Neural cell (in vitro differentiated cells): ENCODE data around the gene SLC11A1. TPM values are rescaled to one million over a fixed set of nuclear protein-coding genes. Genes with fewer than 3 reads are reported as not detected.

Experiments used
- H2AFZ ChIP-seq: fragments of 200-600, 300-800 bp; sonication (generic), shearing (Covaris generic); 2 replicates; pipeline ENCODE4 v1.6.0; 2014; ENCODE audit warnings: low read depth, mild to moderate bottlenecking, antibody characterized with exemption, low read length, moderate library complexity
- H3F3A ChIP-seq: fragments of 200-600 bp; shearing (Covaris generic); 2 replicates; pipeline ENCODE4 v1.6.1; 2016; ENCODE audit warnings: mild to moderate bottlenecking, moderate library complexity, mixed read lengths, antibody characterized with exemption, low read length; ENCODE audit not compliant: insufficient read depth, poor library complexity, severe bottlenecking
- H3K27ac ChIP-seq: fragments of 200-600, 300-800 bp; sonication (generic), shearing (Covaris generic); 2 replicates; pipeline ENCODE4 v1.5.1; 2014; ENCODE audit warnings: mild to moderate bottlenecking, low read length, moderate library complexity
- H3K27me3 ChIP-seq: fragments of 300-800, 200-600 bp; sonication (generic), shearing (Covaris generic); 2 replicates; pipeline ENCODE4 v1.6.0; 2014; ENCODE audit warnings: mild to moderate bottlenecking, low read depth, low read length, moderate library complexity; ENCODE audit not compliant: insufficient read depth
- H3K36me3 ChIP-seq: fragments of 300-800, 200-600 bp; sonication (generic), shearing (Covaris generic); 2 replicates; pipeline ENCODE4 v1.5.1; 2014; ENCODE audit warnings: mild to moderate bottlenecking, antibody characterized with exemption, low read length, moderate library complexity; ENCODE audit not compliant: insufficient read depth
- H3K4me2 ChIP-seq: fragments of 300-800, 200-600 bp; sonication (generic), shearing (Covaris generic); 2 replicates; pipeline ENCODE4 v1.6.0; 2014; ENCODE audit warnings: mild to moderate bottlenecking, low read length
- H3K4me3 ChIP-seq: fragments of 300-800, 200-600 bp; sonication (generic), shearing (Covaris generic); 2 replicates; pipeline ENCODE4 v1.5.1; 2014; ENCODE audit warnings: mild to moderate bottlenecking, low read length, moderate library complexity
- H3K79me2 ChIP-seq: fragments of 200-600 bp; shearing (Covaris generic); replicated peaks from 2 replicates; pipeline ENCODE4 v1.6.0; 2014; ENCODE audit warnings: mild to moderate bottlenecking, low read length, moderate library complexity; ENCODE audit not compliant: insufficient read depth
- H3K9ac ChIP-seq: fragments of 300-800, 200-600 bp; sonication (generic), shearing (Covaris generic); 2 replicates; pipeline ENCODE4 v1.6.1; 2016; ENCODE audit warnings: mild to moderate bottlenecking, low read length, mixed read lengths
- H3K9me2 ChIP-seq: fragments of 200-600 bp; shearing (Covaris generic); 2 replicates; pipeline ENCODE4 v1.6.1; 2016; ENCODE audit warnings: mild to moderate bottlenecking, low read length, mixed read lengths; ENCODE audit not compliant: insufficient read depth
- H3K9me3 ChIP-seq: fragments of 200-600, 300-800 bp; sonication (generic), shearing (Covaris generic); 2 replicates; pipeline ENCODE4 v1.6.1; 2016; ENCODE audit warnings: mild to moderate bottlenecking, mixed run types, low read length, moderate library complexity, mixed read lengths
- H4K20me1 ChIP-seq: fragments of 200-600 bp; shearing (Covaris generic); 2 replicates; pipeline ENCODE4 v1.6.1; 2016; ENCODE audit warnings: mild to moderate bottlenecking, mixed run types; ENCODE audit not compliant: insufficient read depth
- EP300 ChIP-seq: fragments of 450-650 bp; conservative IDR thresholded peaks from 2 replicates; pipeline ENCODE4 v1.6.1; 2014; ENCODE audit warnings: antibody characterized with exemption, mild to moderate bottlenecking, moderate library complexity; ENCODE audit not compliant: poor library complexity, severe bottlenecking
- EZH2 ChIP-seq: fragments of 200-600, 300-800 bp; shearing (Covaris generic), sonication (generic); IDR thresholded peaks from 2 replicates; pipeline ENCODE4 v1.6.1; 2014; ENCODE audit warnings: antibody characterized with exemption, low read length, borderline replicate concordance, mild to moderate bottlenecking; ENCODE audit not compliant: insufficient read depth, poor library complexity, severe bottlenecking
- MXI1 ChIP-seq: fragments of 450-650 bp; conservative IDR thresholded peaks from 2 replicates; pipeline ENCODE4 v1.6.1; 2014; ENCODE audit warnings: antibody characterized with exemption, mild to moderate bottlenecking; ENCODE audit not compliant: poor library complexity, severe bottlenecking
- POLR2AphosphoS5 ChIP-seq: IDR thresholded peaks from 2 replicates; pipeline ENCODE4 v1.6.1; 2012
- RAD21 ChIP-seq: fragments of 450-650 bp; conservative IDR thresholded peaks from 2 replicates; pipeline ENCODE4 v1.6.1; 2014; ENCODE audit warnings: antibody characterized with exemption, mild to moderate bottlenecking, moderate library complexity
- SMC3 ChIP-seq: fragments of 450-650 bp; conservative IDR thresholded peaks from 2 replicates; pipeline ENCODE4 v1.6.1; 2014; ENCODE audit warnings: antibody characterized with exemption, mild to moderate bottlenecking, moderate library complexity; ENCODE audit not compliant: poor library complexity
- TAF1 ChIP-seq: IDR thresholded peaks from 2 replicates; pipeline ENCODE4 v1.6.1; 2012; ENCODE audit warnings: low read depth
- polyA plus RNA-seq: library from polyadenylated mRNA; depleted of rRNA; stranded (reverse); fragments of >200 nt; gene quantifications from 2 replicates; pipeline ENCODE4 v1.2.3, GENCODE V29; 2014
- TF ChIP-seq, protein P1 (sequence below): IDR thresholded peaks from 2 replicates; pipeline ENCODE4 v1.6.1; 2012; ENCODE audit warnings: borderline replicate concordance
- TF ChIP-seq, protein P2 (sequence below): fragments of 450-650 bp; IDR thresholded peaks from 2 replicates; pipeline ENCODE4 v1.5.1; 2014; ENCODE audit warnings: antibody characterized with exemption, mild to moderate bottlenecking, moderate library complexity; ENCODE audit not compliant: poor library complexity, severe bottlenecking

Gene SLC11A1
- polyA plus RNA-seq, 1 donor from 2014 or later = not detected

DNA sequence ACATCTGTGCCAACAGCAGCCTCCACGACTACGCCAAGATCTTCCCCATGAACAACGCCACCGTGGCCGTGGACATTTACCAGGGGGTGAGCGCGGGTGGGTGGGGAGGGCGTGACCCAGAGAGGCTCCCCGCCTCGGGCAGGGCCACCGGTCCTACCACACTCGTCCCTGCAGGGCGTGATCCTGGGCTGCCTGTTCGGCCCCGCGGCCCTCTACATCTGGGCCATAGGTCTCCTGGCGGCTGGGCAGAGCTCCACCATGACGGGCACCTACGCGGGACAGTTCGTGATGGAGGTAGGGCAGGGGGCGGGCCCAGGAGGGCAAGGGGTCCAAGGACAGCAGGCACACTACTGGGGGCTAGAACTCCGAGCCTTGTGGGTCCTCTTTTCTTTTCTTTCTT is 9.1 kb downstream of the SLC11A1 start:
- no peaks in the 10 kb centered on the region for H3K36me3 ChIP-seq
- H3K4me3 ChIP-seq = no peak overlapping the region
- H2AFZ ChIP-seq = no peak overlapping the region
- no peak overlapping the region for H3K4me2 ChIP-seq
- H3K9me2 ChIP-seq = no peaks in the 10 kb centered on the region
- H3K9me3 ChIP-seq = no peaks in the 10 kb centered on the region
- peaks cover 7% of the 10 kb centered on the region for H3K27me3 ChIP-seq
- no peaks in the 10 kb centered on the region for H3K79me2 ChIP-seq
- H3K27ac ChIP-seq = no peak overlapping the region
- H3F3A ChIP-seq = no peaks in the 10 kb centered on the region
- H4K20me1 ChIP-seq = no peaks in the 10 kb centered on the region
- no peak overlapping the region for H3K9ac ChIP-seq
- no peak for TF ChIP-seq RAD21
- TF ChIP-seq, protein P1, sequence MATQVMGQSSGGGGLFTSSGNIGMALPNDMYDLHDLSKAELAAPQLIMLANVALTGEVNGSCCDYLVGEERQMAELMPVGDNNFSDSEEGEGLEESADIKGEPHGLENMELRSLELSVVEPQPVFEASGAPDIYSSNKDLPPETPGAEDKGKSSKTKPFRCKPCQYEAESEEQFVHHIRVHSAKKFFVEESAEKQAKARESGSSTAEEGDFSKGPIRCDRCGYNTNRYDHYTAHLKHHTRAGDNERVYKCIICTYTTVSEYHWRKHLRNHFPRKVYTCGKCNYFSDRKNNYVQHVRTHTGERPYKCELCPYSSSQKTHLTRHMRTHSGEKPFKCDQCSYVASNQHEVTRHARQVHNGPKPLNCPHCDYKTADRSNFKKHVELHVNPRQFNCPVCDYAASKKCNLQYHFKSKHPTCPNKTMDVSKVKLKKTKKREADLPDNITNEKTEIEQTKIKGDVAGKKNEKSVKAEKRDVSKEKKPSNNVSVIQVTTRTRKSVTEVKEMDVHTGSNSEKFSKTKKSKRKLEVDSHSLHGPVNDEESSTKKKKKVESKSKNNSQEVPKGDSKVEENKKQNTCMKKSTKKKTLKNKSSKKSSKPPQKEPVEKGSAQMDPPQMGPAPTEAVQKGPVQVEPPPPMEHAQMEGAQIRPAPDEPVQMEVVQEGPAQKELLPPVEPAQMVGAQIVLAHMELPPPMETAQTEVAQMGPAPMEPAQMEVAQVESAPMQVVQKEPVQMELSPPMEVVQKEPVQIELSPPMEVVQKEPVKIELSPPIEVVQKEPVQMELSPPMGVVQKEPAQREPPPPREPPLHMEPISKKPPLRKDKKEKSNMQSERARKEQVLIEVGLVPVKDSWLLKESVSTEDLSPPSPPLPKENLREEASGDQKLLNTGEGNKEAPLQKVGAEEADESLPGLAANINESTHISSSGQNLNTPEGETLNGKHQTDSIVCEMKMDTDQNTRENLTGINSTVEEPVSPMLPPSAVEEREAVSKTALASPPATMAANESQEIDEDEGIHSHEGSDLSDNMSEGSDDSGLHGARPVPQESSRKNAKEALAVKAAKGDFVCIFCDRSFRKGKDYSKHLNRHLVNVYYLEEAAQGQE = no peak
- TF ChIP-seq POLR2AphosphoS5 = no peak
- TF ChIP-seq, protein P2, sequence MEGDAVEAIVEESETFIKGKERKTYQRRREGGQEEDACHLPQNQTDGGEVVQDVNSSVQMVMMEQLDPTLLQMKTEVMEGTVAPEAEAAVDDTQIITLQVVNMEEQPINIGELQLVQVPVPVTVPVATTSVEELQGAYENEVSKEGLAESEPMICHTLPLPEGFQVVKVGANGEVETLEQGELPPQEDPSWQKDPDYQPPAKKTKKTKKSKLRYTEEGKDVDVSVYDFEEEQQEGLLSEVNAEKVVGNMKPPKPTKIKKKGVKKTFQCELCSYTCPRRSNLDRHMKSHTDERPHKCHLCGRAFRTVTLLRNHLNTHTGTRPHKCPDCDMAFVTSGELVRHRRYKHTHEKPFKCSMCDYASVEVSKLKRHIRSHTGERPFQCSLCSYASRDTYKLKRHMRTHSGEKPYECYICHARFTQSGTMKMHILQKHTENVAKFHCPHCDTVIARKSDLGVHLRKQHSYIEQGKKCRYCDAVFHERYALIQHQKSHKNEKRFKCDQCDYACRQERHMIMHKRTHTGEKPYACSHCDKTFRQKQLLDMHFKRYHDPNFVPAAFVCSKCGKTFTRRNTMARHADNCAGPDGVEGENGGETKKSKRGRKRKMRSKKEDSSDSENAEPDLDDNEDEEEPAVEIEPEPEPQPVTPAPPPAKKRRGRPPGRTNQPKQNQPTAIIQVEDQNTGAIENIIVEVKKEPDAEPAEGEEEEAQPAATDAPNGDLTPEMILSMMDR = no peak
- TF ChIP-seq SMC3 = no peak
- no peak for TF ChIP-seq TAF1
- TF ChIP-seq EZH2 = no peak
- no peak for TF ChIP-seq MXI1
- no peak for TF ChIP-seq EP300

DNA sequence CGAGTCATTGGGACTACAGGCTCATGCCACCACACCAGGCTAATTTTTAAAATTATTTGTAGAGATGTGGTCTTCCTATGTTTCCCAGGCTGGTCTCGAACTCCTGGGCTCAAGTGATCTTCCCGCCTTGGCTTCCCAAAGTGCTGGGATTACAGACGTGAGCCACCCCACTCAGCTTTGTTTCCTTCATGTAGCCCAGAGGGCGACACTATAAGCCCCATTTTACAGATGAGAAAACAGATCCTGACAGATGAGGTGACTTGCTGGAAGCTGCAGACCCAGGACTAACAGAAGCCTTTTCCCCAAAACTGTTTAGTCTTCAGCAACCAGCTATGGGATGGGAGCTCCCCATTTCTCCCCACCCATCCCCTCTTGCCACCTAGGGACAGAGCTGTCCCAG is 10.4 kb downstream of the SLC11A1 start:
- Histone ChIP-seq H3K27me3 (peaks cover 16% of the 10 kb centered on the region), H3K9ac (no peak overlapping the region)
- TF ChIP-seq EP300 (no peak), SMC3 (no peak), TAF1 (no peak), MXI1 (no peak), EZH2 (no peak), POLR2AphosphoS5 (no peak)
- TF ChIP-seq, protein P1 = no peak

More for the DNA sequence above, 10.4 kb downstream of the SLC11A1 start:
- H3K4me2 ChIP-seq = no peak overlapping the region
- H2AFZ ChIP-seq = no peak overlapping the region
- H3F3A ChIP-seq = no peaks in the 10 kb centered on the region
- H3K9me2 ChIP-seq = no peaks in the 10 kb centered on the region
- no peaks in the 10 kb centered on the region for H3K9me3 ChIP-seq
- no peaks in the 10 kb centered on the region for H3K36me3 ChIP-seq
- no peak overlapping the region for H3K4me3 ChIP-seq
- H4K20me1 ChIP-seq = no peaks in the 10 kb centered on the region
- no peak overlapping the region for H3K27ac ChIP-seq
- H3K79me2 ChIP-seq = no peaks in the 10 kb centered on the region
